Germinal center (tissue), 1 donor: ENCODE results near the gene FKTN.

Experiments
- DNase-seq: peaks from one replicate; pipeline ENCODE4 v3.0.0; 2012; ENCODE audit warnings: mixed read lengths, low spot score

FKTN gene

DNA sequence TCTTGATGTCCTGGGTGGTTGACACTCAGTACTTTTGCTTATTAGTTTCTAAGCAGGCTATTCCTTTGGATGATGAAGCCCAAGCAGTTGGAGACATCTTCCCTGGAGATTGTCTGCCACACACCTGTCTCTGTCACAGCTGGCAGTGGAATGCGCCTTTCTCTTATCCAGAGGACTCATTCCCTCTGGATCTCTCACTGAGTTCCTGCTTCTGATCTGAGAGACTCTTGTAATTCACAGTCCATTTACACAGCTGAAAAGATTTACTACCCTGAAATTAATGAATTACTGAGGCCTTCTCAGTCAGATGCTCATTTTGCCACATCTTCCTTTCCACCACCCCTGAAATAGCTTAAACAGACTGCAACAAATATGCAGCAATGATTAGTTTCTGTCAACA lies 120.2 kb downstream of the FKTN start:
- no peak for DNase-seq

GRCh38 chr9:105678781-105679180 lies 120.8 kb downstream of the FKTN start:
- no peak for DNase-seq

- no peak for DNase-seq
These were observed 121.5 kb downstream of the FKTN start for GRCh38 chr9:105679257-105680022.

DNA sequence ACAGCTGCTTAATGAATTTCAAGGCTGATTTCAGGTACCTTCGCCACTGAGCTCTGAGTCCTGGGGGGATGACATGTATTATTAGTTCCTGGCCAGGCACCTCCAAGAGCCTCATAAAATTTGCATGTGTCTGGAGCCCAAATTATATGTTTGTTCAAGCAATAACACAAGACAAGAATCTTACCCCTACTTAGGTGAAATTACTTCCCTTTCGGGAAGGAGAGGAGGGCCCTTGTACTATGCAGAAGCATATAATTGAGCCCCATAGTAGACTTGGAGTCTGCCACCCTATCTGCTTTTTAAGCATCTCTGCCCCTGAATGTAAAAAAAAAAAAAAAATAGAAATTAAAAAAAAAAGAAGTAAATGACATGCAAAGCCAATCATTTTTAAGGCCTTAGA lies 123.4 kb downstream of the FKTN start:
- DNase-seq = no peak

GRCh38 chr9:105681724-105682123 lies 123.8 kb downstream of the FKTN start:
- DNase-seq = no peak

DNA sequence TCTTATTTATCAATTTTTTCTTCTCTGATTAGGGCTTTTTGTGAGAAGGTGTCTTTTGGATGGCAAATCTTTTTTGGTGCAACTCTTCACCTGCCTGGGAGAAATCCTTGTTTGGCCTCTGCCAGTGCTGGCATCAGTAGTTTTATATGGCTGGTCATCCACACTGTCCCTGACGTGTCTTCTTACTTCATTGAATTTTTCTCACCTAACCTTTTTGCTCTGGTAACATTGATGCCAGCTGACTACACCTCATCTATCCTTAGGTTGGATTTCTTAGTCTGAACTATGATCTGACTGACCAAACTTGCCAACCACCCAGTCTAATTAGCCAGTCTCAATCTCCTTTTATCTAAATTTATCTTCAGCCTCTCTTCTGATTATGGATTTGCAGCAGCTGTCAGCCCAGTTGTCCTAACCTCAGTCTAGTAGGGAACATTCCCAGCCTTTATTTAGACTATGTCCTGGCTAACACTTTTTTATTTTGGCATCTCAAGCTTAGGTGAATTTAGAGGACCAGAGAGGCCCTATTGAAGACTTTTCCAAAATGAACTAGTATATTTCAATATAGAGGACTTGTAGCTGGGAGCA lies 125.9 kb downstream of the FKTN start:
- no peak for DNase-seq

DNA sequence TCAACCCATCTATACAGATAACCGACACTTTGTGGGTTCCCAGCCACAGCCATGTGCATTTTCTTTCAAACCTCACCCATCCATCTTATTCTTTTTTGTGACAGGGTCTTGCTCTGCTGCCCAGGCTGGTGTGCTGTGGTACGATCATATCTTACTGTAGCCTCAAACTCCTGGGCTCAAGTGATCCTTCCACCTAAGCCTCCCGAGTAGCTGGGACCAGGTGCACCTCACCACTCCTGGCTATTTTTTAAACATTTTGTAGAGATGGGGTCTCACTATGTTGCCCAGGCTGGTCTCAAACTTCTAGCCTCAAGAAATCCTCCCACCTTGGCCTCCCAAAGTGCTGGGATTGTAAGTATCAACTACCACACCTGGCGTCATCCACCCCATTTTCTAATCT lies 129.0 kb downstream of the FKTN start:
- DNase-seq = no peak
